ENCODE results near the gene FHDC1.
A peak's percentile ranks its signal among the peaks of the same experiment; 100 is the strongest.
"Not testable (repeated sequence)": the region's sequence is repeated elsewhere in the genome, so short reads cannot be mapped to it uniquely, and the experiment has no call there.

FHDC1 gene, protein sequence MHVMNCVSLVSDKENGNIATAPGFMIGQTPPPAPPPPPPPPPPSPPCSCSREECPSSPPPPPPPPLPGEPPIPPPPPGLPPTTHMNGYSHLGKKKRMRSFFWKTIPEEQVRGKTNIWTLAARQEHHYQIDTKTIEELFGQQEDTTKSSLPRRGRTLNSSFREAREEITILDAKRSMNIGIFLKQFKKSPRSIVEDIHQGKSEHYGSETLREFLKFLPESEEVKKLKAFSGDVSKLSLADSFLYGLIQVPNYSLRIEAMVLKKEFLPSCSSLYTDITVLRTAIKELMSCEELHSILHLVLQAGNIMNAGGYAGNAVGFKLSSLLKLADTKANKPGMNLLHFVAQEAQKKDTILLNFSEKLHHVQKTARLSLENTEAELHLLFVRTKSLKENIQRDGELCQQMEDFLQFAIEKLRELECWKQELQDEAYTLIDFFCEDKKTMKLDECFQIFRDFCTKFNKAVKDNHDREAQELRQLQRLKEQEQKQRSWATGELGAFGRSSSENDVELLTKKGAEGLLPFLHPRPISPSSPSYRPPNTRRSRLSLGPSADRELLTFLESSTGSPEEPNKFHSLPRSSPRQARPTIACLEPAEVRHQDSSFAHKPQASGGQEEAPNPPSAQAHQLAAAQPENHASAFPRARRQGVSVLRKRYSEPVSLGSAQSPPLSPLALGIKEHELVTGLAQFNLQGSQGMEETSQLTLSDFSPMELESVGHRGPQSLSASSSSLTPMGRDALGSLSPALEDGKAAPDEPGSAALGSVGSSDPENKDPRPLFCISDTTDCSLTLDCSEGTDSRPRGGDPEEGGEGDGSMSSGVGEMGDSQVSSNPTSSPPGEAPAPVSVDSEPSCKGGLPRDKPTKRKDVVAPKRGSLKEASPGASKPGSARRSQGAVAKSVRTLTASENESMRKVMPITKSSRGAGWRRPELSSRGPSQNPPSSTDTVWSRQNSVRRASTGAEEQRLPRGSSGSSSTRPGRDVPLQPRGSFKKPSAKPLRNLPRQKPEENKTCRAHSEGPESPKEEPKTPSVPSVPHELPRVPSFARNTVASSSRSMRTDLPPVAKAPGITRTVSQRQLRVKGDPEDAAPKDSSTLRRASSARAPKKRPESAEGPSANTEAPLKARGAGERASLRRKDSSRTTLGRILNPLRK

DNA sequence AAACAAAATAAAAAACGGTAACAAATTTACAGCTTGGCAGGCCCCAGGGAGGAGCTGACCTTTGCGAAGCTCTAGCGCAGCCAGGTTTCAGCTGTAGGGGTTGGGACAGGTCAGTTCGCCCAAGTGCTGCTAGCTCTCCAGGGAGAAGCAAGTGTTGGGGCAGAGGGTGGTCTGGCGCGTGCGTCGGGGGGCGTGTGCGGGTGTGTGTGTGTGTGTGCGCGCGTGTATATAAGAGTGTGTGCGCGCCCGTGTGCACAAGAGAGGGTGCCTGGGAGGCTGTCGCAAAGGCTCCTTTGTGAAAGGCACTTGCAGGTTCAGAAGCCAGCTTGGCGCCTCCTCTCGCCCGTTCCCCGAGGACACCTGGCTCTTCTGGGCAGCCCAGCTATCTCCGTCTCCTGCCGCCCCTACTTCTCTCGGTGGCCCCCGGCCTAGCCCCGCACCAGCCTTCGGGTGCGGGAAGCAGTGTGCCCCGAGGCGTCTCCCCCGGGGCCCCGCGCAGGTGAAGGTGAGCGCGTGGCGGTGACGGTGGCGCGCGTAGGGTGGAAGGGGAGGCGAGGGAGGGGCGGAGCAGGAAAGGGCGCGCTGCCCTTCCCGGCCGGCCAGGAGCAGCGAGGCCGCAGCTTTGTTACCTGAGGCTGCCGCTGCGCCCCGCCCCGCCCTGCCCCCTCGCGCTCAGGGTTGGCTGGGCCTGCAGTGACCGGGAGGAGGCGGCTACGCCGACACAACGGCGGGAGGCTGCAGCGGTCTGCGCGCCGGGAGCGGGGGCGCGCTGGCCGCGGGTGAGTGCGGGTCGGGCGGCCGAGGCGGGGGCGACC, at the start of gene FHDC1:
Gene FHDC1, plus strand, starts transcription at position 693 of the 815 bp plus-strand sequence. CDS start 6,735 bp downstream, outside the sequence.
- peak; percentile 62 for DNase-seq

DNA sequence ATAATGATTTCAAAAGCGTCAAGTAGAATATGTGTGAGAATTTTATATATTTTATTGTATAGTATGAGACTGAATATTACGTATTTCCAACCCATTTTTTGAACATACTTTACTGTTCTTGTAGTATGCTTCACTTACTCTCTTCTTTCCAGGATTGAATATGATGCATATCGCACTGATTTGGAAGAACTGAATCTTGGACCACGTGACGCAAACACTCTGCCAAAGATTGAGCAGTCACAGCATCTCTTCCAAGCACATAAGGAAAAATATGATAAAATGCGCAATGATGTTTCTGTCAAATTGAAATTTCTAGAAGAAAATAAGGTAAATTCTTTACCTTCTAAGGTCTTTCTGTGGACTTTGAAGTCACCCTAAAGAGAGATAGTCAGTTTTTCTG, 48.1 kb upstream of the FHDC1 start:
- DNase-seq, result no peak

DNA sequence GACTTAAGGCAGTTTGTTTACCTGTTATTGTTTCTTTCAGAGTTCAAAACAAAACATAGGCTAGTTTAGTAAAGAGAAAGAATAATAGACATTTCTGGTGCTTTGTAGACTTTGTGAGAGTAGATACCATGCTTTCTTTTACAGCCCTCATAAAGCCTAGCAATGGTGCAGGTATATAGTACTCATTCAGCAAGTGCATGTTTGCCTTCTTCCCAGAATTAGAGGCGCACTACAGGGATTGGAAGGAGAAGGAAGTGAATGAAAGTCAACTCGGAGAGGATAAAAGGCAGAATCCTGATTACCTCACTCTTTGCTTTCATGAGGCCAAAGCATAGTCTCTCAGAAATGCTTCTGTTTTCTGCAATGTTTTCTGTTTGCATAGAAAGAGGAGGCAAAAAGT, 43.1 kb upstream of the FHDC1 start:
- DNase-seq, result no peak

DNA sequence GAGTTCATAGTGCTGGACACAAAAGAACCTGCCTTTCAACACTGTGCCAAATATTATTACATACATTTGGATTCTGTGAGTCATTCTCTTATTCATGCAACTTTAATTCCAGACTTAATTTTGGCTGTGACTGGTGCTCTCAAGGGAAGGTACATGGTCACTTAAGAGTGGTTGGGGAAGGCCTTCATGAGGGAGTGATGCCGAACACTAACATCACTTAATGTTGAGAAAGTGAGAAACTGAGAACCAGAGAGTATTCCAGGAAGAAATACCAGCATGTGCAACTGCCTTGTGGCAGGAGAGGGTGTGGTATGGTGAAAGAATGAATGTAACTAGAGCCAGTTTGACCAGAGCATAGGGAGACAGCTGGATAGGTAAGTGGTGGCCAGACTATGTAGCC, 41.5 kb upstream of the FHDC1 start:
- DNase-seq, result no peak

DNA sequence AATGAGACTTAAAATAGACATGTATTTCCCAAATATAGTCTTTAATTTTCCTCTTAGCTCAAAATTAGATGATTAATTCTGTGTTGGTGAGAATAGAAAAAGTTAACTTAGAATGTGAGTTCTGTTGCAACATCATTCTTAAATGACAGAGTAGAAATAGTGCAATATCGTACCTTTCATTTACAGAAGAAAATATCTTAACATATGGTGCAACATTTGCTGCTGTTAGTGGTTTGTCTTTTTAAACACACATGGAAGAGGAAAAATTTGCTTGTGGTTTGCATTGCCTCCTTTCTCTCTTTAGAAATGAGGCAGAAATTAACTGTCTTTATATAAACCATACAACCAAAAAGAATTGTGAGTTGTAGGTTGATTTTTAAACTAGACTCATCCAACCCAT, 39.3 kb upstream of the FHDC1 start:
- DNase-seq, result no peak

DNA sequence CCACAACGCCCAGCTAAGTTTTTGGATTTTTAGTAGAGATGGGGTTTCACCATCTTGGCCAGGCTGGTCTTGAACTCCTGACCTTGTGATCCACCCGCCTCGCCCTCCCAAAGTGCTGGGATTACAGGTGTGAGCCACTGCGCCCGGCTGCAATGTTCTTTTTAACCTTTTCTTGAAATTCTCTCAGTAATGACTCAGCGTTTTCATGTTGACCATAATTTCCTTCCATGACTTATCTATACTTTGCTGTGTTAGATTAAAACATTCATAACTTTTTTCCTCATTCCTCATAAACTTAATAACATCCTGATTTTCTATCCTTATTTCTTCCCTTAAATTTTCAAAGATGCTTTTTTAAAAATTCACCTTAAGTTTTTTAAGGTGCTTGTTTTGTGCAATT, 38.0 kb upstream of the FHDC1 start:
- DNase-seq, result not testable (repeated sequence)

DNA sequence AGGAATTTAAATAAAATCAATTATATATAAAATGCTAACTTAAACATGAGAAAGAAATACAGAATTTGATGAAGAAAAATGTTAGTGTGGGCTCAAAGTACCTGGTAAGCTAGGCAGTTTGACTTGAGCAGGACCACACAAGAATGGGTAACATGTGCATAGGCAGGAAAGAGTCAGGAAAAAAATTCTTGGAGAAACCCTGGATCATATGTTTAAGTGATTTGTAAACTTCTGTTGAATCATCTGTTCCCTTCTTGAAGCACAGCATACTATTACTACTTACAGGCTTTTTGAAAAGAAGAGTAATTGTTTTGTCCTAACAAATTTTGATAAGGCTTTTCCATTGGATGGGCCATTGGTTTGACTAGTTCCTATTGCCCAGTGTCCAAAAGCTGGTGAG, 37.5 kb upstream of the FHDC1 start:
- DNase-seq, result no peak

DNA sequence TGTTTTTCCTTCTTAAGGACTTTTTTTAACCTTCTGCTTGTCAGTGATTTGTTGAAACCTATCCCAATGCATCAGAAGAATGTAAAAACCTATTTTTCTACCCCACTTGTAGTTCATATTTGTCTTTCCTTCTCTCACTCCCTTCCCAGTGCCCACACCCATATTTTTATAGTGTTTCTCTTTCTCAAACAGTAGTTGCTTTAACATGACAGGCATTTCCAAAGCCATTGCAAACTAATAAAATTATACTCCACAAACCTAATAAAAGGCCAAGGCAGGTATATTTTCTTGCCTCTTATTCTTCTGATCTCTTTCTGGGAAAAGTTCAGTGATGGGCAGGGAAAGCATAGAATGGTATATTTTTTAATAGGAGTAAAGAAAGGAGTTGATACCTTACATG, 35.7 kb upstream of the FHDC1 start:
- no peak for DNase-seq

DNA sequence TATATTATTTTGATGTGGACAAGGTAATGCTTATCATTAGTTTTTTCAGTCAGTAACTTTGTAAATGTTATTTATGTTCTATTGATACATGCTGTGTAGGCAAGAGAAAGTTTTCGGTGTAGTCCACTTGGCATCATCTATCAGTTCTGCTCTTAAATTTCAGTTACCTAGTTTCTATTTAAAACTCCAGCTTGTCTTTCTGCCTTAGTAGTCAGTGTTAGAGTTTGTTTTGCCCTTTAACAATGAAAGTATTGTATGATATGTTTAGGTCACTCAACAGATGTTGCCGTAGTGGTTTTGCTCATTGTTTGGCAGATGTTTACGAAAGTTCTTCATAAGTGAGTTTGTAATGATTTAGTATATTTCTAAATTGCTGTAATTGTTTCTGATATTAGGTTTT, 34.9 kb upstream of the FHDC1 start:
- no peak for DNase-seq

DNA sequence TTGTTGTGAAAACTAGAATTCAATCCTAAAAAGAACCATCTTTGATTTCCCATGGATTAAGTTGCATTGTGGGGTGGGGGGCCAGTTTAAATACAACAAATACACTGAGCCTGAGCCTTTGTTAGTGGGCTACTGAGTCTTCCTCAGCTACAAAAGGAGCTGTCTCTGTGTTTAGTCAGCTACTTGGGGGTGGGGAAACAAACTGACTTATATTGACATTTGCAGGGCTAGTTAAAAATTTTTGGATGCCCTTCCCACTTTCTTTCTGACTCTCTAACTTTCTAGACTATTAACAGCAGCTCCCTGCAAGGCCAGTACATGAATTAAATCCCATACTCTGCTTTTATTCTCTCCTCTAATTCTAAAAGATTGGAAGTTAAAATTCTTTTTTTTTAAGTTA, 32.5 kb upstream of the FHDC1 start:
- no peak for DNase-seq

DNA sequence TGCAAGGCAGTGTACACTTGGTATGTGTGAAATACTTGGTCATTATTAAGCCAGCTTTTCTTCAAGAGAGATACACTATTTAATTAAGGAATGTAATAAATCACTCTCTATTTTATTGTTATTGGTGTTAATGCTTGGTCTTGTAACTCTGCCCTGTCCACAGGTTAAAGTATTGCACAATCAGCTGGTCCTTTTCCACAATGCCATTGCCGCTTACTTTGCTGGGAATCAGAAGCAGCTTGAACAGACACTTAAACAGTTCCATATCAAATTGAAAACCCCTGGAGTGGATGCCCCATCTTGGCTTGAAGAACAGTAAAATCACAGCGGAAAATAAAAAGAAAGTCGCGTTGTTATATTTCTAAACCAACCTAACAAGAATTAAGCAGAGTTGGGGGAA, 26.2 kb upstream of the FHDC1 start:
- no peak for DNase-seq

DNA sequence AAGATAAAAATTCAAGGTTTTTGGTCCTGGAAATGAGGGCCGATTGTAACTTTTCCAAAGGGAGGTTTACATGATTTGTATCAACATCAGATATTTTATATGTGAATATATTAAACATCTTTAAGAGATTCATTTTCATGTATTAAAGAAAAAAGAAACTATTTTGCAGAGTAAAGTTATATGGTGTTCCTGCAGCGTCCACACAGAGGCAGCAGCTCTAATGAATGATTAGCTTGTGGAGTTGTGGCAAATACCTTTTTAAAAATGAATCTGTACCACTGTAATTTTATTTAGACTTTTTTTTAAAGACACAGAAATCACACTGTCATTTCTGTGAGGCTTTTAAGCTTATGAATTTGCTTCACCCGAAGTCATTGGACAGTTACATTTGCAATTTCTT, 25.6 kb upstream of the FHDC1 start:
- DNase-seq, result no peak

DNA sequence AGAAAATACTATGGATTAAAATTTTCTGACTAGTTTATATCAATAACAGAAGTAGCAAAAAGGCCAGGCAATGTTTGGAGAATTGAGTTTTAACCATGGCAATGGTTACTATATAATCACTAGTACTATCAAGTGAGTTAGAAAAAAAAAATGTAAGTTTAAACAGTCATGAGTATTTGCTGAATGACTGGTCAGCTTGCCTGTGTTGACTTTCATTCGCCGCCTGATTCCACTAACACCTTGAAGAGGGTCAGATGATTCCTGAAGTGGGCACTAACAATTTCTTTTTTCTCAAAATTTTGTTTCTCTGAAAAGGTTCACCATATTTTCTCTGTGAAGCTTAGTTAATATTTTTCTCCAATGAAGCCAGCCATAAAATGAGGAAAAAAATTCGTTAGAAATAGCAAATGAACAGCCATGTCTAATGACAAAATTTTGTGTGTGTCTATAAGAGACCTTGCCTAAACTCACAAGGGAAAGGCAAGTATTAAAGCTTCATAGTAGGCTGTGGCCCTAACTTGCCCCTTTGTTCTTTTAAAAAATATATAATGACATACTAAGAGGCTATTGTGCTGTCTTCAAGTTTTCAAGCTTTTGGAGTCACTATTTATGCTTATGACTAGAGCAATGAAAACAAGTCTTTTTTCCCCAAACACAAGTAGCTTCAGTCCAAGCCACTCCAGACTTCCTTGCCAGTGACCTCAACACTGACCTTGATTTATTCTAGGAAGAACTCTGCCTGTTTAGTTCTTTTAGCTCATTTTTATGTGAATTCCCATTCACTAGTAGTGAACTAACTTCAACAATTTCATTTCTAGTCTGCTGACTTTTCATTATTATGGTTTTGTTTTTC, 18.4 kb upstream of the FHDC1 start:
- no peak for DNase-seq

DNA sequence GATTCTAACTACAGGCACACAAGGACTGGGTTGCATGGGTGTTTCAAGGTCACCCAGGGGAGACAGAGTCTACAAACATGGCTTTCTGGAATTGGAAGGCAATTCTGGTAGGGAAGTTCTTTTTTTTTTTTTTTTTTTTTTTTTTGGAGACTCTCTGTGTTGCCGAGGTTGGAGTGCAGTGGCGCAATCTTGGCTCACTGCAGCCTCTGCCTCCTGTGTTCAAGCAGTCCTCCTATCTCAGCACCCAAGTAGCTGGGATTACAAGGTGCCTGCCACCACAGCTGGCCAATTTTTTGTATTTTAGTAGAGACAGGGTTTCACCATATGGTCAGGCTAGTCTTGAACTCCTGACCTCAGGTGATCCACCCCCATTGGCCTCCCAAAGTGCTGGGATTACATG, 16.3 kb upstream of the FHDC1 start:
- no peak for DNase-seq

DNA sequence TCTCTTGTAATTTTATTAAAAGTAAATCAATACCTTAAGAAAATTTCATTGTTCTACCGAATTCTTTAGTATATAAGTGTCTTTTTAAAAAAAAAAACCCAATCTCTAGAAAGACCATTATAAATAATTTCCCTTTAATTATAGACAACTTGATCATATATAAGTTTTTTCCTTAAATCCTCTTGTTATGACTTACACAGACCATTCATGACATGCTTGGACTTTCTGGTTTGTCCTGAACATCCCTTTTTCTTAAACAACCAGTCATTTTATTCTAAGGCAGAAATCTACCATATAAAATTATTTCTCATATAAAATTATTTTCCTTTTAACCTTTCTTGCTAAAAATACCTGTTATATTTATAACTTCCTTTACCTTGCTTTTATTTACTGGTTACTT, 15.4 kb upstream of the FHDC1 start:
- DNase-seq, result no peak

DNA sequence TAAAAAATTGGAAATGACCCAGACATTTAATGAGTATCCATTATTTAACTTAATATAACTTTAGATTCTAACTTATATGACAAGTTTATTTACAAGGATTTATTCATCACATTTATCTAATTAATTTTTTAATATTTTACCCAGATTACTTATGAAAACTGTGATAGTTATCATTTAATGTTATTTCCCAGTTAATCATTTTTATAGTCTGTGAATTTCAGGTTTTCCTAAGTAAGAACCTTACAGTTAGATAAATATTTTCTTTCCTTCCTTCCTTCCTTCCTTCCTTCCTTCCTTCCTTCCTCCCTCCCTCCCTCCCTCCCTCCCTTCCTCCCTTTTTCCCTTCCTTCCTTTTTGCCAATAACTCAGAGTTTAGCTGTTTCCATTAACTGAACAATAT, 14.8 kb upstream of the FHDC1 start:
- DNase-seq, result no peak

DNA sequence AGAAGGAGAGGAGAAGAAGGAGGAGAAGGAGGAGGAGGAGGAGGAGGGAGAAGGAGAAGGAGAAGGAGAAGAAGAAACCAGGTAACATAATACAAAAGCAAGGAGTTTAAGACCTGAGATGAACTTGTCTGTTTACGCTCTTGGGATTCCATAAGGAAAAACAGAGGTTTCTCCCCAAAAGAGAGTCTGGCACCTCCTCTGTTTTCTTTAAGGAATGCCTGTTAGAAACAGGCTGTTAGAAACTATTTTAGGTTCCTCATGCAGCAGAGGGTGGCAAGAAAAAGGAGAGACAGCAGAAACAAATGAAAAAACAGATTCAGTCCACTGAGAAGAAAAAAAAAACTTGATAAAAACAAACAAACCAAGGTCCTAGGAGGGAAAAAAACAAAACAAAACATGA, 10.3 kb upstream of the FHDC1 start:
- DNase-seq, result no peak

DNA sequence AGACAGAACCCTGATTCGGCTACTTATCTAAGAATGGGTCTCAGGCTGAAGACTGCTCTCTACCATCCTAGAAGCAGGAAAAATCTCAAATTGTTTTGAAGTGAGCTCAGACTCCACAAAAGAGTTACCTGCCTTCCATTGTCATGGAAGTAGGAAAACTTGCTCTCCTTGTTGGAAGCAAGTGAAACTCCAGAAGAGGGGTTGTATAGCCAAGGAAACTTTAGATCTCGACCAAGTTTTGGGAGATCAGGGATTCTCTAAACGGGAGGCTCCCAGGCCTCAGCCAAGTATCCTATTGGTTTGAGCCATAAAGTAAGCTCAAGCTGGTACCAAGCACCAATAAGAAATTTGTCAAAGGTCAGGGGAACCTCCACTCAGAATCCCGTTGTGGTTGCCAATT, 9.2 kb upstream of the FHDC1 start:
- no peak for DNase-seq

DNA sequence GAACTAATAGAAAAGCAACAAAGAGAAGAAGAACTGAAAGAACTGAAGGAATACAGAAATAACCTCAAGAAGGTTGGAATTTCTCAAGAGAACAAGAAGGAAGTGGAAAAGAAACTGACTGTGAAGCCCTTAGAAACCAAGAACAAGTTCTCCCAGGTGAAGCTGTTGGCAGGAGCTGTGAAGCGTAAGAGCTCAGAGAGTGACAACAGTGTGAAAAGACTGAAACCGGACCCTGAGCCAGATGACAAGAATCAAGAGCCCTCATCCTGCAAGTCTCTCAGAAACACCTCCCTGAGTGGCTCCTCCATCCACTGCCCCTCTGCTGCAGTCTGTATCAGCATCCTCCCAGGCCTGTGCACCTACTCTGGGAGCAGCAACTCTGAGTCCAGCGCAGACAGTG, 8.4 kb upstream of the FHDC1 start:
- DNase-seq, result no peak

DNA sequence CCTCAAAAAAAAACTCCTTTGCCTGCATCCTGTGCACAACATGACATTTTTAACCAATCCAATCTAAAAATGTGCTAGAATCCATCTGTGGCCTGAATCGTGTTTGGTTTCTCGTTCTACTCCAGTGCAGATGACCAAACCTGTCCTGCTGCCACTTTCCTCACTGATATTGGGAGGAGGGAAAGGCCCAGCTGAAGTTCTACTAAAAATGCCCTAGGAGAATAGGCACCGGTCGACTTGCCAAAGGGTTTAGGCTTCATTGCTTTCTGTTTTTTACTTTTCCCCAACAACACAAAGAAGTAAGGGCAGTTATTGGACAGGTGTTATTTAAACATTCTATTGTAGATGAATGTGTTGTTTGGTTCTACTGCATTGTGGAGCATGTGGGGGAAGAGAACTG, 7.8 kb upstream of the FHDC1 start:
- no peak for DNase-seq

DNA sequence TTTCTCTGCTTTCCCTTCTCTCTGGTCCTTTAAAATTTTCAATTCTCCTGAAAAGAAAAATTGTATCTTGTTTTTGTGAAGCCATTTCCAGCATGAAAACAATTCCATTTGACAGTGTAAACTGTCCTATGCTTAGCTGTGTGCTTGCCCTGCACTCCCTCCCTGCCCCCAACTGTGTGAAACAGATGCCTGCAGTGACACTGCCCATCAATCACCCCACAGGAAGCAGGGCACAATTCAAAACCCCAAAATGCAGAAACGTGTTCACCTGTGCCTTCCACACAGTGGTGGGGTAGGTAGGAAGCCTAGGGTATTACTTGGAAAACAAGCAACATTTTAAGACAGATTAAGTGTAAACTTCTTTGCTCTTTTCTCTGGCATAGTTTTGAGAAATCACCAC, 6.2 kb upstream of the FHDC1 start:
- DNase-seq, result no peak

DNA sequence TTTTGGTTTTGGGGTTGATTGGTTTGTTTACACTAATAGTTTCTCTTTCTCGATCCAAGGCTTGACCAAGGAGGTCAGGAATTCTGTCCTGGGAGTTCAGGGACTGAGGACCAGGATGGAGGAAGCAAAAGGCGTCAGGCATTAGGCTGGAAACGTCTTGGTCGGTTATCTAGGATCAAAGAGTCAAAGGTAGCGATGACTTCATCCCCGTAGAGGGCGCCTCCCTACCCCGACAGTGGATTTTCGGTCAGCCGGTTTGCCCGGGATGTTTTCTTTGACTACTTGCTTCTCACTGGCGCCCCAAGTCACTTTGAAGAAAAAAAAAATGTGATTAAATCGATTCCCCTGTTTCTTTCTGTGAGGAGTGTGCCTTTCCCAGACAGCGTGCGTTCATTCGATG, 980 bp upstream of the FHDC1 start:
- DNase-seq, result no peak

Measured in NCI-H1105 treated with DMSO at 0.1 percent for 48 hours (cell line).